Stimulated activated CD4-positive, alpha-beta T cell treated with anti-CD3 and anti-CD28 coated beads, Interleukin-15, amount 100 ng/mL, for 24 hours (primary cell): Measurements from ENCODE around the gene GPR89B.
"Not testable (repeated sequence)": the region's sequence is repeated elsewhere in the genome, so short reads cannot be mapped to it uniquely, and the experiment has no call there.

ENCODE experiments used
- DNase-seq: peaks from one replicate; pipeline ENCODE4 v3.0.0-alpha.2; 2020

GPR89B gene

DNA sequence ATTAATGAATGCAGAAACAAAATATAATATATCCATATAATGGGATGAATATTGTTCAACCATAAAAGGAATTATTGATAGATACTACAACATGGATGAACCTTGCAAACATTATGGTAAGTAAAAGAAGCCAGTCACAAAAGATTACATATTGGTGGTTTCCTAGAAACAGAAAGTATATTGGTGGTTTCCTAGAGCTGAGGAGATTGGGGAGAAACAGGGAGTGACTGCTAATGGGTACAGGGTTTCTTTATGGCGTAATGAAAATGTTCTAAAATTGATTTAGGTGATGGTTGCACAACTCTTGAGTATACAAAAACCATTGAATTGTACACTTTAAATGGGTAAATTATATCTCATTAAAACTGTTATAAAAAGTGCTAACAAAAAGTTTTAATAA lies 14.3 kb downstream of the GPR89B start:
- not testable (repeated sequence) for DNase-seq

DNA sequence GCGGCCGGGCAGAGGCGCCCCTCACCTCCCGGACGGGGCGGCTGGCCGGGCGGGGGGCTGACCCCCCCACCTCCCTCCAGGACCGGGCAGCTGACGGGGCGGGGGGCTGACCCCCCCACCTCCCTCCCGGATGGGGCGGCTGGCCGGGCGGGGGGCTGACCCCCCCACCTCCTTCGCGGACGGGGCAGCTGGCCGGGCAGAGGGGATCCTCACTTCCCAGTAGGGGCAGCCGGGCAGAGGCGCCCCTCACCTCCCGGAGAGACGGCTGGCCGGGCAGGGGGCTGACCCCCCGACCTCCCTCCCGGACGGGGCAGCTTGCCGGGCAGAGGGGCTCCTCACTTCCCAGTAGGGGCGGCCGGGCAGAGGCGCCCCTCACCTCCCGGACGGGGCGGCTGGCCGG lies 21.3 kb downstream of the GPR89B start:
- DNase-seq = not testable (repeated sequence)

DNA sequence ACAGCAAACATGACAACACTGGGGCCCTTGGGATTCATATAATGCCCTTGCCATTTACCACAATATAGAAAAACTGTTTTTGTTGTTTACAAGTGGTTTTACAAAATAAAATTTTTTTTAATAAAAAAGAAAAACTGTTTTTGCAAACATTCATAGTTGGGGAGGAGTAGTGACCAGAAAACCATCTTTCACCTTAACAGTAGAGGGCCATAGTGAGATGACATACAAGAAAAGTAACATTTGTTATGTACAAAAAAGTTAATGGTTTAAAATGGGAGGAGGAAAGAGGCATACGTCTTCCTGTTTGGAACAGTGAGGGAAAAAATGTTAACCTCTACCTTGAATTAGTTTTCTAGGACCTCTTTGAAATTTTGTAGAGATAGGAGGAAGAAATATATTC lies 30.7 kb downstream of the GPR89B start:
- DNase-seq = not testable (repeated sequence)

DNA sequence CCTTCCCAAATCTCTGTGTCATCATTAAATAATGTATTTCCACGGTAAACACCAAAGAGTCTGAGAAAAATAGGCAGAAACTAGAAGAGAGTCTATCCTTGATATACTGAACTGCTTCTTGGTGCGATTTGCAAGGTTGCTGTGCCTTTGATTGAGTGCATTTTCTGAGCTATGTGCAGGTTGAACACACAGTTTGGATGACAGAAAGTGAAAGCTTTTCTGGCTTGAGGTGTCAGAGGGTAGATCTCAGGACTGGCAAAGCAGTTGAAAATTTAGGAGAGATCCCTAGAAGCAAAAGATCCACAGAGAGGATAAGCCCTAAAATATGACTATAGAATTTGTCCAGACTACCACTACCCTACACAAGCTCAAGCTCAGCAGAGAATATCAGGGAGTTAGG lies 31.5 kb downstream of the GPR89B start:
- DNase-seq = not testable (repeated sequence)

DNA sequence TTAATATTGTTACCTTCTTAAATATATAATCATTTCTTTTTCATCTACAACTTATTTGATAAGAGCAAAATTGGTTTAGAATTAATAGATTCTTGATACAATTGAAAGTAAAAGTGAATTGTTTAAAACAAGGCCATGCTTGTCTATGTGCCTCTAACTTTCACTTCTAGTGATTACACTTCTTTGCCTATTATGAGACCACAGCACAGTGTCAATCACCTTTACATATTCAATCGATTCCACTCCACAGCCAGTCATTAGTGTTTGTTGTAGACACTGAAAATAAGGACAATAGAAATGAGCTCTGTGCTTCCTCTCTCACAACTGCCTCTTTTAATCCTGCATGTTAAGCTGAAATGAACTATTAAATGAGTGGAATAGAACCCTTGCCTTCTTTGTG lies 36.4 kb downstream of the GPR89B start:
- not testable (repeated sequence) for DNase-seq

DNA sequence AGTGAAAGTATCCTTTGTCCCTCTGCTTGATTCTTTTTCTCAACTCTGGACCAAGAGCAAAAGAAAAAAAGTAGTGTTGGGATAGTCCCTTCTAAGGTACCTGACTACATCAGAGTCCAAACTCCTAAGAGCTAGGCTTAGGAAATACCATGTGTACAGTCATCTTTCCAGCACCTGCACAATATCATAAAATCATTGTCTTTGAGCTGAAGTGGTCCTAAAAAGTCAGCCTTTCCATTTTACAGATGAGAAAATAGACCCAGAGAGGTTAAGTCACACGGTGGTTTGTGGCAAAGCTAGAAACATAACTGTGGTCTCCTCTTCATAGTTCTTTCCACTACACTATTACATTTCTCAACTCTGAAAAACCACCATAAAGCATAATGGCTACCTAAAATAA lies 38.4 kb downstream of the GPR89B start:
- DNase-seq = not testable (repeated sequence)

DNA sequence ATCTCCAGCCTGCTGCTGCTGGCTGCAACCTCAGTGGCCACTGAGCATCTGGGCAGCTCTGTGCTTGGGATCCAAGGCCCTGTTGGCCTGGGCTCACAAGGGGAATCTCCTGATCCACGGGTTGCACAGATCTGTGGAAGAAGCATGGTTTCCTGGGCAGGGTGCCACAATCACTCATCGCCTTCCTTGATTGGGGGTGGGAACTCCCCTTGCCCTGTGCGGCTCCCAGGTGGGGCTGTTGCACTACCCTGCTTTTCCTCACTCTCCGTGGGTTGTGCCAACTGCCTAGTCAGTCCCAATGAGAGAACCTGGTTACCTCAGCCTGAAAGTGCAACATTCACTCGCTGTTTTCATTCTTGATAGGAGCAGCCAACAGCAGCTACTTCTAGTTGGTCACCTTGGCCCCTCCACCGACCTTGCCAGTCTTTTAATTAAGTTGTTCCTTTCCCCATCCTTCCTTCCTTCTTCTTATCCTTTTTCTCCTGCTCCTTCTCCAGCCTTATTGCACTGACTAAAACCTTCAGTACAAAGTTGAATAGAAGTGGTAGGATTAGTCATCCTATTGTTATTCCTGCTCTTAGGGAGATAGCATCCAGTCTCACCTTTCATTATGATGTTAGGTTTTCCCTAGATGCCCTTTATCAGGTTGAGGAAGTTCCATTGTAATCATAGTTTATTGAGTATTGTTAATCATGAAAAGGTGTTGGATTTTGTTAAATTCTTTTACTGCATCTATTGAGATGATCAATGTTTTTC lies 50.9 kb downstream of the GPR89B start:
- DNase-seq = not testable (repeated sequence)

DNA sequence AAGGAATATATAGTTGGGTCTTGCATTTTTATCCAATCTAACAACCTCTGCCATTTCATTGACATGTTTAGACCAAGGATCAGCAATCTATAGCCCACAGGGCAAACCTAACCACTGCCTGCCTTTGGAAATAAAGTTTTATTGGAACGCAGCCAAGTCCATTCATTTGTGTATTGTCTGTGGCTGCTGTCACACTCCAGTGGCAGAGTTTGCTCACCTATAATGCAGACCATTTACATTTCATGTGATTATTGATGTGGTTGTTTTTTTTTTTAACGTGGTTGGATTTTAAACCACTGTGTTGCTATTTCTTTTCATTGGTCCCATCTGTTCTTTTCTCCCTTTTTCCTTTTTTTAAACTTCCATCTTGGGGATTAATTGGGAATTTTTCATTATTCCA lies 57.2 kb downstream of the GPR89B start:
- peak; percentile 6 for DNase-seq

DNA sequence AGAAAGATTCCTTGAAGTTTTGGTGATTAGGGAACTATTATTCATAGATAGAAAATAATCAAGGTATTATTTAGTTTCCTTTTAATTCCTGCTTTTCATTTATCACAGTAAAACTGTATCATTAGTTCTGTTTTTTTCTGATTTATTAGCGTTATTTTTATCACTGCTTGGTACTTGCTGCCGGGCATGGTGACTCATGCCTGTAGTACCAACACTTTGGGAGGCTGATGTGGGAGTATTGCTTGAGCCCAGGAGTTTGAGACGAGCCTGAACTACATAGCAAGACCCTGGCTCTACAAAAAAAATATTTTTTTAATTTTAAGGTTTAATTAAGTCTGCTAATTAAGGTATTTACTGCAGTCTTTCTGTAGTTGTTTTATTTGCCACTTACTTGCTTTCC lies 59.7 kb downstream of the GPR89B start:
- DNase-seq = not testable (repeated sequence)

DNA sequence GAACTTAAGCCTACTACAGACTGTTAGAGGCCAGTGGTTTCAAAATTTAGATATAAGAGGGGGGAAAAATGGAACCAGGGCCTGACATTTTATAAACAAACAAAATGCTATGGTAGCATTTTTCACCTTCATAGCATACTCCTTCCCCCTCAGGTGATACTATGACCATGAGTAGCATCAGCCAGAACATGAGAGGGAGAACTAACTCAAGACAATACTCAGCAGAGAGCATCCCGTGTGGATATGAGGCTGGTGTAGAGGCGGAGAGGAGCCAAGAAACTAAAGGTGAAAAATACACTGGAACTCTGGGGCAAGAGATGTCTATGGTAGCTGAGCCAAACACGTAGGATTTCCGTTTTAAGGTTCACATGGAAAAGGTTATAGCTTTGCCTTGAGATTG lies 64.7 kb downstream of the GPR89B start:
- not testable (repeated sequence) for DNase-seq

DNA sequence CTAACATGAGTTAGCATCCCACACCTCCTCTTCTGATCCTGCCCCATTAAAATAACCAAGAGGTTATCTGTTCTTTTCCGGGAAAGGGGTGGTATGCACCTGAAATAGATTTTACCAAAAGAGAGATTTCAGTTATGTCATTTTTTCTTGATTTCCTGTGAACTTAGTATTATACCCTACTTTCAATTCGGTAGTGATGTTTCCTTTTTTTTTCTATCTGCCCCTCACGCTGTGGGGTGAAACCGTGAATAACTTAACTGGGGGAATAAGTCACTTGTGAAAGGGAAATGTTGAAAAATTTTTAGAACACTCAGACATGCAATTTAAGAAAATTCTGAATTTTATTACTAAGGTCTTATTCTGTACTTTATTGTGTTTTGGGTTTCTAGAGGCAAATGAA lies 65.2 kb downstream of the GPR89B start:
- DNase-seq = not testable (repeated sequence)

DNA sequence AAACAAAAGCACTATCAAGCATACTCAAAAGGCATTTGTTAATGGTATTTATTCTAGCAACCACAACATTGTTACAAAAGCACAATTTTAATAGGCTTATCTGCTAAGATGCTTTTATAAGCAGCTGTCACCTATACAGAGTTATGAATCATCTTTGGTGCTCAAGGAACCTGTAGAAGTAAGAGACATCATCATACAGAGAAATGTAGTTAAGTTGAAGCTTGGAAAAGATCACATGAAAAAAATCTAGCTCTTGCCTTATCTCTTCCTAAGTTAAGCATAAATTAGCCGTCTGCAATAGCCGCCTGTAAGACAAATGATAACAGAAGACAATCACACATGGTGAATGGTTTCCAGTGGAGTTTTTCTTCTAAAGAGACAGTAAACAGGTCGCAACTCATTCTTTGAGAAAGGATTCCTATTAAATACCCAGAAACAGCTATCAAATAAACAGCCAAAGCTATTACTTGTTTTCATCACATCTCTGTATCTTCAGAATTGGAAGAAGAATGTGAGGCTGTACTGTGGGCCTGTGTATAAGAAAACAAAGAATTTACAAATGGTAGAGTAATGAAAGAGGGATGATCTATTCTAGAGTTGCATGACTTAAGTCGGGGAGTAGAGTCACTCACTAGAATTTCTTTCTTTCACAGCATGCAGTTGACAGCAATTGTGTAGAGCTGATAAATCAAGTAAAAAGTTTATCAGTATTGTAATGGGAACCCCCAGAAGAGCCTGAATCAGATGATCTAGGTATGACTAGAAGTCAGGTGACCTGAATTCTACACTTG lies 65.8 kb downstream of the GPR89B start:
- not testable (repeated sequence) for DNase-seq

DNA sequence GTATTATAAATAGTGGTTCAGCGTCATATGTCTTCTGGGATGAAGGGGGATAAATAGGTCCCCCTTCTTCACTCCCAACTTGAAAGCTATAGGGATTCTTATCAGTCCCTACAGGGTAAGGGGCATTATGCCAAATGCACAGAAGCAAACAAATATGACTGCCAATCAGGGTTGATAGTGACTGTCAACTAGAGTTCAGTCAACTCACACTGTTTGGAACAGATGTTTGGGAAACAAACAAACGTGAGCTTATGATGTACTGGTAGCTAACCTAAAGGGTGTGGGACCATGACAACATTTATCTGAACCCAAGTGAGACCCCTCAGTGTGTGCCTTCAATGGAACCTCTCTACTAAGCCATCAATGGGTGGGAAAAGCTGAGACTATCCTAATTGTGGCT lies 67.9 kb downstream of the GPR89B start:
- not testable (repeated sequence) for DNase-seq

DNA sequence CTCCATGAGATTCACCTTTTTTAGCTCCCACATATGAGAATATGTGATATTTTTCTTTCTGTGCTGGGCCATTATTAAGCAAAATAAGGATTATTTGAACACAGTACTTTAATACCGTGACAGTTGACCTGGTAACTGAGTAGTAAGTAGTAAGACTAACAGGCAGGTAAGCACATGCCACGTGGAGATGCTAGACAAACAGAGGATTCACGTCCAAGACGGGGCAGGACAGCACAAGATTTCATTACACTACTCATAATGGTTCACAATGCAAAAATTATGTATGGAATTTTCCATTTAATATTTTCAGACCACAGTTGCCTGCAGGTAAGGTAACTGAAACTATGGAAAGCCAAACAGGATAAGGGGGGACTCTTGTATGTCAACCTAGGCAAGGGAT lies 79.5 kb downstream of the GPR89B start:
- not testable (repeated sequence) for DNase-seq

DNA sequence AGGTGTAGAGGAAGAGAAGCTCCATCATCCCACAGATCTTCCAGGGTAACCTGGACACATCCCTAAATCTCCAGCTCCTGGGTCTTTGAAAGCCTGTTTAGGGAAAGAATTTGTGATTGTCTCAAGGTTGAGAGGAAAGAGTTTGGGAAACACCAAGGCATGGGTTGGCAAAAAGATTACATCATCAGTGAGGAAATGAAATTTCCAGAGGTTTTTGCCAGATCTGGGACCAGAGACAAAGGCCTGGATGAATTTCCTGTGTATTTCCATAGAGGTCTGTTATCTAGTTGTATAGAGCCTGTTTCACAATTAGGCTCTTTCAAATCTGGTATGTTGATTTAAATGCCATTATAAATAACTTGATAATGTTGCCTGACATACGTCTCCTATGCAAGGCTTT lies 82.3 kb downstream of the GPR89B start:
- no peak for DNase-seq

DNA sequence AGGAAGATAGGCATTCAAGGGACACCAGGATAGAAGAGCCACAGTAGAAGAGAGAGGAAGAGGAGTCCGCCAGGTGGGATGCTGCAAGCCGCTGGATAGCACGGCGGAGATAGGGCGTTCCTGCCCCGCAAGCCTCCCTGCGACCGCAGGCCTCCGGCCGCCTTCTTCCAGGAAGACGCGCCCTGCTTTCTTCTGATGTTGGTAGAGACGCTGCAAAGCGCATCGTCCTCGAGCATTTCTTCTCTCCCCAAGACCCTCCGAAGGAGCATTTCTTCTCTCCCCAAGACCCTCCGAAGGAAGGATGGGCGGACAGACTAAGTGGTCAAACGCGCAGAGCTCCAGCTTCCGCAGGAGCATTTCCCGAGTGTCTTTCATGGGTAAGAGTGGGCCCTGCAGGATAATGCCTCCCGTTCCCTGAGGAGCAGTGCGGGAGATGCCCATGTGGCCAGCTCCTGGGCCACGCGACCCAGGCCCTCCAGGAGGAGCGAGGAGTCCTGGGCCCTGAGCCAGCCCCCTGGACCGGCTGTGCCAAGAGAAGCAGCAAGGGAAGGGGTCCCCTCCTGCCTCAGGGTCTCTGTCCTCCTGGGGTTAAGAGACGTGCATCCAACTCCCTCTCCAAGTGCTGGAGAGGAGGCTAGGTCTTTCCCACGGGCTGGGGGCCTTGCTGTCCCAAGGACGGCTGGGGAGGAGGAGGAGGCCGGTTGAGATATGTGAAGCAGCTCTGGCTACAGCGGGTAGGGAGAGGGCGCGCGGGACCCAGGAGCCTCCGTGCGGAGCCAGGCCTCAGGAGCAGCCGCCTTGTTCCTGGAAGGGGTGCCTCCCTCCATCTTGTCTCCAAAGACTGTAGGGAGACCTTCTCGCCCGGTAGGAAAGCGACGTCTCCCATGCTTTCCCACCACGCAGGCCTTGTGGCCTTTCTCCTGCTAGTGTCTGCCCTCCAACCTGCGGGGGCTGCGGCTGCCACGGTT lies 85.2 kb downstream of the GPR89B start:
- not testable (repeated sequence) for DNase-seq

DNA sequence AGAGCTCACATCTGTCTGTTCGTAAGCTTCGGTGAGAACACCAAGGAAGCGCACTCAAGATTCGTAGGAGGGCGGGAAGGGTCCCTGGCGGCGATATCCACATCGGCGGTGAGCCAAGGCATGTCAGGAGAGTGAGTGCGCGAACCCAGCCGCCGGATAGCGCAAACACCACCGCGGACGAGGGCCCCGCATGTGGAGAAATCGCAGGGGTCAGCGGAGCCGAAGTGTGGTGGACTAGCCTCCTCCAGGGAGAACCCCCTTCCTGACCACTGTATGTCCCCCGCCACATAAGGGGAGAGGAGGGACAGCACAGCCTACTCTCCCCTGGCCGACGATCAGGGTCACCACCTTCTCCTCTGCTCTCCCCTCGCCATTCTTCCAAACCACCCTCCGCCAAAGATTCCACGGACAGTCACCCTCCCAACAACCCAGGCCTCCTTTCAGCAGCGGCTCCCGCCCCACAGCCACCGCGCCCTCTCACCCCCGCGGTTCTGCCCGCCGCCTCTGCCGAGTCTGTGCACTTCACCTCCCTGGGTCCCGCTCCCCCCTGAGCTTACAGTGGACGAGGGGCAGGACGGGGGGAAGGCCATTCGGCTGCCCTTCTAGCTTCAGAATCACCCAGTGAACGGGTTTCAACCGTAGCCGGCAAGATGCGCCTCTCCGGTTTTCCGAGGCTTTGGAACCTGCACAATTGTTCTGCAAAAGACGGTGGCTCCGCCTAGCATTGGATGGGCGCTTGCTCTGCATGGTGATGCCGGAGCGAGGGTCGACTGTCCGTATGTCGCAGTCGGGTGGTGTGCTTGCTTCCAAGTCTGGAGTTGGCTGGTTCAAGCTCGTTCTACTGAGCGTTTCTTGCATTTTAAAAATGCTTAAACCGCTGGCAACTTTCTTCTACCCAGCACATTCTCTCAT lies 86.3 kb downstream of the GPR89B start:
- not testable (repeated sequence) for DNase-seq

DNA sequence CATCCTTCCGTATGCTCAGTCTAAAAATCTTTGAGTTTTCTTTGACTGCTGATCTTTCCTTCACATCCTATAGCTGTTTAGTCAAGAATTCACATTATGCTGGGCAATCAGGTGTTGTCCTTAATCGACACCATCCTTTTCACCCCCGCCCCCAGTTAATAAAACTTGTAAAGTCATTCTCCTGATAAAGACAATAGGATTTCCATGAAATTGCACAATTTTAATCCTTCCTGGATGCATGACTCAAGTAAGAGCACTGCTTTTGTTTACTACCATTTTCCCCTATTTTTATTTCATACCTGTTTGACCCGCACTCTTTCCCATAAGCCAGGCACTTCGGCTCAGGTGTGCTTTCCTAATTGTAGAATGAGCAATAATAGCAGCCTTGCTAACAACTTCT lies 96.7 kb downstream of the GPR89B start:
- not testable (repeated sequence) for DNase-seq

DNA sequence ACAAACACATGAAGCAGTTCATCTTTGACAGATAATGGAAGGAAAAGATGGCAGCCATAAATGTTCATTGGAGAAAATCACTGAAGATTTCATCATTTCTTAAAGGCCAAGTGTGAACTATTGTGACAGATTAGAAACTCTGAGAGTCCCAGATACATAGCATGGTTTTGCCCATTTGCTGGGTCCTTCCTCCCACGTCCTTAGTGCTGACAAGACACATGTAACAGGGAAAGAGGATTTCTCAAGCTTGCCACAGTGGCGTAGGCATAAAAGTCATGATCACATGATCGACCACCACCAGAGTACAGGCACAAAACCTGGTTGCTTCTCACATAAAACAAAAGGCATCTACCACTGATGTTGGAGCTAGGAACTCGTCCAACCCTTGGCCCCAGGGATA lies 98.8 kb downstream of the GPR89B start:
- DNase-seq = not testable (repeated sequence)

DNA sequence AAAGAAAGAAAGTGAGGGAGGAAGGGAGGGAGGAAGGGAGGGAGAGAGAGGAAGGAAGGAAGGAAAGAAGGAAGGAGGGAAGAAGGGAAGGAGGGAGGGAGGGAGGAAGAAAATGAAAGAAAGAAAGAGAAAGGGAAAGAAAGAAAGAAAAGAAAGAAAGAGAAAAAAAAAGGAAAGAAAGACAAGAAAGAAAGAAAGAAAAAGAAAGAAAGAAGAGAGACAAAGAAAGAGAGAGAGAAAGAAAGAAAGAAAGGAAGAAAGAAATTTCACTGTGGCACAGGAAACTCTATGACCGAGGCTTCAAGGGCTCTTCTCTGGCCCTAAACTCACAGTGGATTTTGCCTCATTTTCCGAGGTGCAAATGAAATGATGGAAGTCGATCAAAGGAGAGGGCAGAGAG lies 104.0 kb downstream of the GPR89B start:
- not testable (repeated sequence) for DNase-seq

DNA sequence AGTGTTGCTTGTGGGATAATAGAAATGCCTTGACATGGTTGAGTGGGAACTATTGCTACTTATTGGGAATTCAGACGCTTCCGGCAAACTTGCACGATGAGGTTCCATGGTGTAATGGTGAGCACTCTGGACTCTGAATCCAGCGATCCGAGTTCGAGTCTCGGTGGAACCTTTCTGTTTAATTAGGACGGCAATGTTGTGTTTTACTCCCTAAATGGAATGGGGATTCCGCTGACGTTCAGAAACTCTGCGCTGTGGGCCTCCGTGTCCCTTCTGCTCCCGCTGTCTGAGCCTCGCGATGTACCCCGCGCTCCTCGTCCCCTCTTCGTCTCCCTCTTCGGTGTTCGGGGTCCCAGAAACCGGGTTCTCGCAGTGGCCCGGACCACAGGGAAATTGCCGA lies 104.5 kb downstream of the GPR89B start:
- DNase-seq = not testable (repeated sequence)

DNA sequence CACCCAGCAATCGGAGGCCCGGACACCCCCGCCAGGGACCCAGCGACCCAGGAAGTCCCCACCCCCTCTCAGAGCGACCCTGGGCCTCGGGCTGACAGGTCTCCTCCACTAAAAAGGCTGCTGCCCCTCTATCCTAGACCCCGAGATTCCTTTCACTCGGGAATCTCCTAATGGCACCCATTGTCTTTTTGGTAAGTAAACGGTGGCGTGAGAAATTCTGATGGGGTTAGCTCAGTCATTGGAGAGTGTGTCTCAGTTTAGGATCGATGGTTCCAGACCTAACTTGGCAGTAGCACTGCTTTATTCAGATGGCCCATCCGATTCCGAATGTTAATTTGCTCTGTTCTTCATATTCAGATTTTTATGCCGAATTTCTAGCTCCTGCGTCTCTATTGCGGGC lies 104.9 kb downstream of the GPR89B start:
- DNase-seq = not testable (repeated sequence)
